H9 (cell line): ENCODE measurements around the gene AGTRAP. TPM values are rescaled to one million over a fixed set of nuclear protein-coding genes. Genes with fewer than 3 reads are reported as not detected.
A peak's percentile ranks its signal among the peaks of the same experiment; 100 is the strongest.

Experiments used
- DNase-seq: peaks from one replicate; pipeline ENCODE4 v3.0.0-alpha.2; 2017
- H2AFZ ChIP-seq: one replicate; pipeline ENCODE4 v1.6.1; 2013; ENCODE audit warnings: mild to moderate bottlenecking, low read length, control low read depth, moderate library complexity
- H2AK5ac ChIP-seq: 2 replicates; pipeline ENCODE4 v1.6.1; 2013; ENCODE audit warnings: low read length, control low read depth, mixed read lengths; ENCODE audit not compliant: insufficient read length
- H2BK120ac ChIP-seq: one replicate; pipeline ENCODE4 v1.6.1; 2013; ENCODE audit warnings: low read depth, mild to moderate bottlenecking, low read length, control low read depth, inconsistent platforms; ENCODE audit not compliant: poor library complexity, severe bottlenecking
- H2BK12ac ChIP-seq: 2 replicates; pipeline ENCODE4 v1.6.1; 2013; ENCODE audit warnings: low read length, control low read depth, mixed read lengths, low read depth; ENCODE audit not compliant: insufficient read length
- H2BK15ac ChIP-seq: 2 replicates; pipeline ENCODE4 v1.6.1; 2013; ENCODE audit warnings: low read depth, low read length, control low read depth
- H2BK20ac ChIP-seq: one replicate; pipeline ENCODE4 v1.6.1; 2013; ENCODE audit warnings: low read depth, mild to moderate bottlenecking, low read length, control low read depth, inconsistent platforms; ENCODE audit not compliant: poor library complexity, severe bottlenecking
- H2BK5ac ChIP-seq: 2 replicates; pipeline ENCODE4 v1.6.1; 2013; ENCODE audit warnings: low read length, control low read depth, mixed read lengths; ENCODE audit not compliant: insufficient read length
- H3K14ac ChIP-seq: 2 replicates; pipeline ENCODE4 v1.6.1; 2013; ENCODE audit warnings: low read length, control low read depth; ENCODE audit not compliant: insufficient read depth
- H3K18ac ChIP-seq: 2 replicates; pipeline ENCODE4 v1.6.1; 2013; ENCODE audit warnings: low read depth, mild to moderate bottlenecking, mixed read lengths, low read length, control low read depth; ENCODE audit not compliant: insufficient read length
- H3K23ac ChIP-seq: 2 replicates; pipeline ENCODE4 v1.6.1; 2013; ENCODE audit warnings: low read length, control low read depth, mixed read lengths, low read depth; ENCODE audit not compliant: insufficient read length
- H3K23me2 ChIP-seq: 2 replicates; pipeline ENCODE4 v1.6.1; 2013; ENCODE audit warnings: low read depth, mild to moderate bottlenecking, mixed read lengths, low read length, control low read depth; ENCODE audit not compliant: insufficient read length, poor library complexity, severe bottlenecking
- H3K27ac ChIP-seq: 2 replicates; pipeline ENCODE4 v1.5.1; 2013; ENCODE audit warnings: low read length, control low read depth, mixed read lengths, low read depth; ENCODE audit not compliant: insufficient read length
- H3K27me3 ChIP-seq: 2 replicates; pipeline ENCODE4 v1.6.1; 2013; ENCODE audit warnings: low read length, control low read depth, inconsistent platforms; ENCODE audit not compliant: insufficient read depth
- H3K4ac ChIP-seq: 2 replicates; pipeline ENCODE4 v1.6.1; 2013; ENCODE audit warnings: low read depth, mild to moderate bottlenecking, control low read depth, inconsistent platforms, low read length, moderate library complexity
- H3K4me1 ChIP-seq: 2 replicates; pipeline ENCODE4 v1.6.1; 2013; ENCODE audit warnings: low read length, control low read depth, inconsistent platforms; ENCODE audit not compliant: insufficient read depth
- H3K4me2 ChIP-seq: 2 replicates; pipeline ENCODE4 v1.6.1; 2013; ENCODE audit warnings: low read length, control low read depth, mixed read lengths; ENCODE audit not compliant: insufficient read length, insufficient read depth
- H3K56ac ChIP-seq: 2 replicates; pipeline ENCODE4 v1.6.1; 2013; ENCODE audit warnings: low read depth, mild to moderate bottlenecking, mixed read lengths, low read length, control low read depth; ENCODE audit not compliant: insufficient read length
- H3K79me1 ChIP-seq: 2 replicates; pipeline ENCODE4 v1.6.1; 2013; ENCODE audit warnings: low read depth, mild to moderate bottlenecking, moderate library complexity, low read length, control low read depth, inconsistent platforms; ENCODE audit not compliant: insufficient read depth, poor library complexity, severe bottlenecking
- H3K79me2 ChIP-seq: 2 replicates; pipeline ENCODE4 v1.6.1; 2013; ENCODE audit warnings: low read length, control low read depth, inconsistent platforms; ENCODE audit not compliant: insufficient read depth
- H3K9ac ChIP-seq: 2 replicates; pipeline ENCODE4 v1.6.1; 2013; ENCODE audit warnings: low read length, control low read depth, mixed read lengths; ENCODE audit not compliant: insufficient read length; ENCODE audit errors: extremely low read depth
- H3K9me3 ChIP-seq: one replicate; pipeline ENCODE4 v1.6.1; 2013; ENCODE audit warnings: low read depth, low read length, inconsistent platforms; ENCODE audit not compliant: control insufficient read depth
- H3T11ph ChIP-seq: one replicate; pipeline ENCODE4 v1.6.1; 2013; ENCODE audit warnings: mild to moderate bottlenecking, low read length, control low read depth, inconsistent platforms
- H4K20me1 ChIP-seq: one replicate; pipeline ENCODE4 v1.6.1; 2013; ENCODE audit not compliant: control insufficient read depth, insufficient read length, insufficient read depth
- H4K5ac ChIP-seq: 2 replicates; pipeline ENCODE4 v1.6.1; 2013; ENCODE audit warnings: low read depth, mild to moderate bottlenecking, mixed read lengths, low read length, control low read depth; ENCODE audit not compliant: insufficient read length
- H4K8ac ChIP-seq: replicated peaks from 2 replicates; pipeline ENCODE4 v1.6.1; 2013; ENCODE audit warnings: low read length, control low read depth, mixed read lengths, low read depth; ENCODE audit not compliant: insufficient read length
- H4K91ac ChIP-seq: 2 replicates; pipeline ENCODE4 v1.6.1; 2013; ENCODE audit warnings: low read depth, mild to moderate bottlenecking, moderate library complexity, mixed read lengths, low read length, control low read depth; ENCODE audit not compliant: insufficient read length
- H3K27ac Mint-ChIP-seq, 3 experiments: 2 replicates in 2 of 3; 3 replicates in 1 of 3; pipeline ENCODE4 v1.8.0; 2020 to 2021; ENCODE audit warnings: mixed read lengths in 3 of 3, mild to moderate bottlenecking in 1 of 3, moderate library complexity in 1 of 3
- H3K27me3 Mint-ChIP-seq: 2 replicates; pipeline ENCODE4 v1.8.0; 2021; ENCODE audit warnings: low read depth, mild to moderate bottlenecking, moderate library complexity, mixed read lengths
- H3K36me3 Mint-ChIP-seq, 3 experiments: 2 replicates in 2 of 3; 3 replicates in 1 of 3; pipeline ENCODE4 v1.8.0; 2020 to 2021; ENCODE audit warnings: low read depth in 3 of 3, mixed read lengths in 3 of 3; ENCODE audit not compliant: insufficient read depth in 1 of 3
- H3K4me1 Mint-ChIP-seq, 2 experiments: 2 replicates each; pipeline ENCODE4 v1.8.0; 2020; ENCODE audit warnings: mixed read lengths in 2 of 2
- H3K4me3 Mint-ChIP-seq, 2 experiments: 2 replicates in 1 of 2; 3 replicates in 1 of 2; pipeline ENCODE4 v1.8.0; 2020 to 2021; ENCODE audit warnings: mild to moderate bottlenecking in 2 of 2, mixed read lengths in 2 of 2, moderate library complexity in 1 of 2
- H3K9me3 Mint-ChIP-seq, 2 experiments: 2 replicates in 1 of 2; 3 replicates in 1 of 2; pipeline ENCODE4 v1.8.0; 2020; ENCODE audit warnings: mild to moderate bottlenecking in 2 of 2, mixed read lengths in 2 of 2, moderate library complexity in 1 of 2
- CTCF ChIP-seq: fragments of 200-600 bp; sonication (generic); conservative IDR thresholded peaks from 3 replicates; pipeline ENCODE4 v1.8.0; 2021; ENCODE audit warnings: antibody characterized with exemption, mild to moderate bottlenecking
- WGBS: extraction: QIAGEN DNeasy Blood & Tissue Kit; methylation state at CpG from one replicate; pipeline ENCODE4 v1.1.7; 2013; ENCODE audit warnings: missing lambda C conversion rate, low lambda C conversion rate, mixed read lengths; ENCODE audit not compliant: insufficient read length; ENCODE audit errors: extremely low coverage; 5-methylcytosine and 5-hydroxymethylcytosine counted together
- total RNA-seq: library from RNA; stranded (reverse); gene quantifications from 2 replicates; pipeline ENCODE4 v1.2.1, GENCODE V29; 2021

Gene AGTRAP
- total RNA-seq, 1 experiment from 2014 or later = 60.9 TPM

- Histone ChIP-seq H2BK15ac (no peak overlapping the region), H4K8ac (no peak overlapping the region), H3T11ph (no peak overlapping the region), H4K20me1 (no peaks in the 10 kb centered on the region), H3K23ac (no peak overlapping the region), H3K9ac (no peak overlapping the region), H2AK5ac (no peak overlapping the region), H3K56ac (no peak overlapping the region), H4K91ac (no peak overlapping the region), H2AFZ (no peak overlapping the region), H3K4me2 (peak overlapping the region; percentile 61), H3K79me2 (no peaks in the 10 kb centered on the region), H2BK12ac (no peak overlapping the region), H3K79me1 (no peaks in the 10 kb centered on the region), H3K9me3 (no peaks in the 10 kb centered on the region), H3K23me2 (peaks cover 6% of the 10 kb centered on the region), H2BK20ac (no peak overlapping the region), H2BK120ac (no peak overlapping the region), H3K4ac (no peak overlapping the region), H4K5ac (no peak overlapping the region), H3K27me3 (no peaks in the 10 kb centered on the region), H3K27ac (no peak overlapping the region), H2BK5ac (no peak overlapping the region), H3K4me1 (peaks cover 4% of the 10 kb centered on the region; the same call in 1 of the 2 replicates), H3K14ac (no peak overlapping the region), H3K18ac (no peak overlapping the region)
- TF ChIP-seq CTCF = no peak
- Mint-ChIP-seq H3K4me3 (peak overlapping the region; percentile 89 to 97), H3K27ac (no peak overlapping the region), H3K9me3 (no peaks in the 10 kb centered on the region), H3K27me3 (no peaks in the 10 kb centered on the region; the same call in 1 of the 2 replicates), H3K4me1 (peaks cover 40 to 43% of the 10 kb centered on the region in 2 experiments), H3K36me3 (peaks cover 0 to 11% (median 0%) of the 10 kb centered on the region in 3 experiments; a peak in 4 of 7 replicates)
- WGBS = no CpG with 5 or more reads among the region's 4 CpGs
- no peak for DNase-seq
These were observed 444 bp upstream of the AGTRAP start for GRCh38 chr1:11735531-11735853.
